Measurements from ENCODE around the gene TTC39A.

DNA sequence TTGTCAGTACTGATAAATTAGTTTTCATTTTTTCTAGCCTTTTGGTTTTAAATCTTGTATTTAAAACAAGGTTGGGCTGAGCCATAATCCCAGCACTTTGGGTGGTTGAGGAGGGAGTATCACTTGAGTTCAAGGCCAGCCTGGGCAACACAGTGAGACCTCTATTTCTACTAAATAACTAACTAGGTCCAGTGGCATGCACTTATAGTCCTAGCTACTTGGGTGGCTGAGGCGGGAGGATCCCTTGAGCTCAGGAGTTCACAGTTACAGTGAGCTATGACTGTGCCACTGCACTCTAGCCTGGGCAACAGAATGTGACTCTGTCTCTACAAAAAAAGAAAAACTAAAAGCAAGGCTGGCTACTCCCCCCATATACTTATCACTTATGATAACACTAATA lies 21.5 kb upstream of the TTC39A start:
- no peak for TF ChIP-seq POLR2A (IDR thresholded peaks at IDR 0.05)
- TF ChIP-seq, protein P1, sequence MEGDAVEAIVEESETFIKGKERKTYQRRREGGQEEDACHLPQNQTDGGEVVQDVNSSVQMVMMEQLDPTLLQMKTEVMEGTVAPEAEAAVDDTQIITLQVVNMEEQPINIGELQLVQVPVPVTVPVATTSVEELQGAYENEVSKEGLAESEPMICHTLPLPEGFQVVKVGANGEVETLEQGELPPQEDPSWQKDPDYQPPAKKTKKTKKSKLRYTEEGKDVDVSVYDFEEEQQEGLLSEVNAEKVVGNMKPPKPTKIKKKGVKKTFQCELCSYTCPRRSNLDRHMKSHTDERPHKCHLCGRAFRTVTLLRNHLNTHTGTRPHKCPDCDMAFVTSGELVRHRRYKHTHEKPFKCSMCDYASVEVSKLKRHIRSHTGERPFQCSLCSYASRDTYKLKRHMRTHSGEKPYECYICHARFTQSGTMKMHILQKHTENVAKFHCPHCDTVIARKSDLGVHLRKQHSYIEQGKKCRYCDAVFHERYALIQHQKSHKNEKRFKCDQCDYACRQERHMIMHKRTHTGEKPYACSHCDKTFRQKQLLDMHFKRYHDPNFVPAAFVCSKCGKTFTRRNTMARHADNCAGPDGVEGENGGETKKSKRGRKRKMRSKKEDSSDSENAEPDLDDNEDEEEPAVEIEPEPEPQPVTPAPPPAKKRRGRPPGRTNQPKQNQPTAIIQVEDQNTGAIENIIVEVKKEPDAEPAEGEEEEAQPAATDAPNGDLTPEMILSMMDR (IDR thresholded peaks at IDR 0.05): no peak
